ENCODE results near the gene ABCA2.

ABCA2 gene

DNA sequence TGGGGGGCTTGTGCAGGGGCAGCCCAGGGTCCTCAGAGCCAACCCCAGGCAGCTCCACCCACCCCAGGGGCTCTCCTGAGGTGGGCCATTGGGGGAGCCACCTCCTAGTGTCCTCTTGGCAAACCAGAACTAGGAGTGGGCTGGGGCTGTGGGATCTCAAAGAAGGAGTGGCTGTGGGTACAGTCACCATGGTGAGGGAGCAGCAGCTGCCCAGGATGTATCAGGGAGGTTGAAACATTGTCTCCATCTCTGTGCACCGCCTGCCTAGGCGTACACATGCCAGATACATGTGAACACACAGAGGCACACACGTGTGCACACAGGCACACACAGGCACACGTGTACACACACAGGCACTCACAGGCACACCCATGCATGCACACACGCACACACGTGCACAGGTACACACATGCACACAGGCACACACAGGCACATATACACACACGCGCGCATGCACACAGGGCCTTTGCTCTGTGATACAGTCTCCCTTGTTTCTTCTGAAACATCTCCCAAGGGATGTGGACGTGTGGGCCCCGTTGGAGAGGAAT is 65.3 kb downstream of the ABCA2 start:
- no peak for DNase-seq (ENCODE audit: low read depth)

DNA sequence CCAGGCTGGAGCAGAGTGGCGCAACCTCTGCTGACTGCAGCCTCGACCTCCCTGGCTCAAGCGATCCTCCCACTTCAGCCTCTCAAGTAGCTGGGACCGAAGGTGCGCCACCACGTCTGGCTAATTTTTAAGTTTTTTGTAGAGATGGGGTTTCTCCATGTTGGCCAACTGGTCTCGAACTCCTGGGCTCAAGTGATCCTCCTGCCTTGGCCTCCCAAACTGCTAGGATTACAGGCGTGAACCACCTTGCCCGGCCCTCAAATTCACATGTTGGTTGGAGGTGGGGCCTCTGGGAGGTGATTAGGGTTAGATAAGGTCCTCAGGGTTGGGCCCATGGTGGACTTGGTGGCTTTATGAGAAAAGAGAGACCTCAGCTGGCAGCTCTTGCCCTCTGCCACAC is 65.9 kb downstream of the ABCA2 start:
- no peak for DNase-seq (ENCODE audit: low read depth)

DNA sequence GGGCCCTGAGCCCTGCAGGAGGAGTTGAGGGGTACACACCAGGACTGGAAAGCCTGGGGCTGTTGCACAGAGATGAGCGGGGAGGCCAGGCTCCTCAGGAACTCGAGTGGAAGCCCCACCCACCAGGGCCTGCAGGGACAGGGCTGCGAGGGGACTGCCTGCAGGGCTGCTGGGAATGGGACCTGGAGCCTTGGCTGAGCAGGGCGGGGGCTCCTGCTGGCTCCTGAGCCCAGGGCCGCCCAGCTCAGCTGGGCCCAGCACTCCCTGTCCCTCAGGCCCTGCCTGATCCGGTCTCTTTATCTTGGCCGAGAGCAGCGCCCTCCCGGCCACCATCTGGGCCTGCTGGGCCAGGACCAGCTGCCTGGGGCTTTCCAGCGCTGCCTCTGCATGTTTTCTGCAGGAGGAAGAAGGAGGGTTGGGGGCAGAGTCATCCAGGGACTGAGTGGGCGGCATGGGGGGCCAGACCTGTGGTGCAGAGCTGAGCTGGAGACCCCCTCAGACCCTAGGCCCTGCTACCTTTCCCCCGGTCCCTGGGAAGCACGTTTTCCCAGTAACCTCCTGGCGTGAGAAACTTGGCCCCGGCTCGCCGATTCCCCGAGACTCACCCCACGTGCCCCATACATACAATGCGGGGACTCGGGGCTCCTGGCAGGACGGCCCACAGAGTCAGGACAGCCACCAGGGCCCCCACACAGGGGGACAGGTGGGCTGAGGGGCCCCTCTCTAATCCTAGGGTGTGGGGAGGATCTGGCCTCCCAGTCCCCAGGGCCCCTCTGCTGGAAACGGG is 66.6 kb downstream of the ABCA2 start:
- no peak for DNase-seq (ENCODE audit: low read depth)

GRCh38 chr9:136960938-136961275 is 67.1 kb downstream of the ABCA2 start:
- DNase-seq (ENCODE audit: low read depth), result no peak

DNA sequence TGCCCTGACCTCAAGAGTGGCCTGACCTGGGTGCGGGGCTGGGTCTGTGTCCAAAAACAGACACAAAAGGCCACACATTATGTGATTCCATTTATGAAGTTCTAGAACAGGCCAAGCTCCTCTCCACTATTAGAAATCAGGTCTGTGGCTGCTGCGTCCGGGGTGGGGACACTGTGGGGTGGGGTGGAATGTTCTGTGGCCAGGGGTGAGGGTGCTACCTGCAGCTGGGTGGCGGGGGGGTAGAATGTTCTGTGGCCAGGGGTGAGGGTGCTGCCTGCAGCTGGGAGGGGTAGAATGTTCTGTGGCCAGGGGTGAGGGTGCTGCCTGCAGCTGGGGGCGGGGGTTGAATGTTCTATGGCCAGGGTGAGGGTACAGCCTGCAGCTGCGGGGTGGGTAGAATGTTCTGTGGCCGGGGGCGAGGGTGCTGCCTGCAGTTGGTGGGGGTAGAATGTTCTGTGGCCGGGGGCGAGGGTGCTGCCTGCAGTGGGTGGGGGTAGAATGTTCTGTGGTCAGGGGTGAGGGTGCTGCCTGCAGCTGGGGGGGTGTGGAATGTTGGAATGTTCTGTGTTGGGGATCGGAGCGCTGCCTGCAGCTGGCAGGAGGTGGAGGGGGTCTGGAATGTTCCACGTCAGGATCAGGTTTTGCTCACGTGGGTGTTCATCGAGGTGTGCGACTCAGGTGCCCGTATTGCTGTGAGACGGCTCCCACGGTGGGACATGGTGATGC is 67.7 kb downstream of the ABCA2 start:
- DNase-seq (ENCODE audit: low read depth), result peak; percentile 35

GRCh38 chr9:136958898-136959850 is 68.9 kb downstream of the ABCA2 start:
- DNase-seq (ENCODE audit: low read depth), result no peak

DNA sequence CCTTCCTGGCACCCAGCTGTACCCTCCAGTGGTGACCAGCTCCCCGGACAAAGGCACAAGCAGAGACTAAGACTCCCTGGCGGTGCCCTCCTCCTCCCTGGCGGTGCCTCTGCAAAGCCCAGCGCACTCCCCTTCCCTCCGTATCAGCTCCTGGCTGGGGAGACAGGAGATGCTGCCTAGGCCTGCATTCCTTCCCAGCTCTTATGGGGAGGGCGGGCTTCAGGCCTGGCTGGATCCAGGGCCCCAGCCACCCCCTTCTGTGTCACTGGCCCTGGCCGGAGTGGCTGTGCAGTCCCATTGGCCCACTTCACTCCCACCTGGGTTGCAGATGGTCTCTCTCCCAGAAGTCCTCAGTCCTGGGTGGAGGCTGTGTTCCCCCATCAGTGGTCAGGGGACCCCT is 69.6 kb downstream of the ABCA2 start:
- DNase-seq (ENCODE audit: low read depth), result no peak

- no peak for DNase-seq (ENCODE audit: low read depth)
These were observed 70.1 kb downstream of the ABCA2 start for GRCh38 chr9:136957901-136958300.

DNA sequence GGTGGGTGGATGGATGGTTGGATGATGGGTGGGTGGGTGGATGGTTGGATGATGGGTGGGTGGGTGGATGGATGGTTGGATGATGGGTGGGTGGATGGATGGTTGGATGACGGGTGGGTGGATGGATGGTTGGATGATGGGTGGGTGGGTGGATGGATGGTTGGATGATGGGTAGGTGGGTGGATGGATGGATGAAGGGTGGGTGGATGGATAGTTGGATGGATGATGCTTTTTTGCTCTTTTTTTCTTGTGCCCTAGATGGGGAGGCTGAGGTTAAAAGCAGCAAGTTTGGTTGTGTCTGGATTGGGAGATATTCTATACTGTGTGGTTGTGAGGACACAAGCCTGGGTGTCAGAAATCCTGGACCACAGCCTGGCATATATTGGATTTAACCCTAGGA is 70.6 kb downstream of the ABCA2 start:
- DNase-seq (ENCODE audit: low read depth), result no peak
